Measurements from ENCODE around the gene RBM46.

RBM46 gene

GRCh38 chr4:154877110-154877760 is 96.2 kb downstream of the RBM46 start:
- Histone ChIP-seq H3K27me3 (ENCODE audit: control insufficient read depth in 5 of 5, insufficient read depth in 4 of 5, low read length in 5 of 5) (no peaks in the 10 kb centered on the region), H3K27ac (ENCODE audit: low read depth, low read length) (no peak overlapping the region), H3K36me3 (ENCODE audit: control insufficient read depth in 5 of 5, insufficient read depth in 5 of 5, low read length in 5 of 5) (no peaks in the 10 kb centered on the region), H3K9ac (ENCODE audit: low read length in 5 of 5) (no peak overlapping the region), H3K4me3 (ENCODE audit: low read depth in 1 of 5, low read length in 5 of 5) (no peak overlapping the region), H3K4me1 (ENCODE audit: control insufficient read depth in 5 of 5, insufficient read depth in 5 of 5, low read length in 5 of 5) (no peaks in the 10 kb centered on the region), H3K9me3 (ENCODE audit: control insufficient read depth in 5 of 5, low read length in 5 of 5) (peaks cover 0 to 11% (median 6%) of the 10 kb centered on the region in 5 donors)
